ENCODE data around the gene TTPAL.
"Not testable (repeated sequence)": the region's sequence is repeated elsewhere in the genome, so short reads cannot be mapped to it uniquely, and the experiment has no call there.

The TTPAL gene

DNA sequence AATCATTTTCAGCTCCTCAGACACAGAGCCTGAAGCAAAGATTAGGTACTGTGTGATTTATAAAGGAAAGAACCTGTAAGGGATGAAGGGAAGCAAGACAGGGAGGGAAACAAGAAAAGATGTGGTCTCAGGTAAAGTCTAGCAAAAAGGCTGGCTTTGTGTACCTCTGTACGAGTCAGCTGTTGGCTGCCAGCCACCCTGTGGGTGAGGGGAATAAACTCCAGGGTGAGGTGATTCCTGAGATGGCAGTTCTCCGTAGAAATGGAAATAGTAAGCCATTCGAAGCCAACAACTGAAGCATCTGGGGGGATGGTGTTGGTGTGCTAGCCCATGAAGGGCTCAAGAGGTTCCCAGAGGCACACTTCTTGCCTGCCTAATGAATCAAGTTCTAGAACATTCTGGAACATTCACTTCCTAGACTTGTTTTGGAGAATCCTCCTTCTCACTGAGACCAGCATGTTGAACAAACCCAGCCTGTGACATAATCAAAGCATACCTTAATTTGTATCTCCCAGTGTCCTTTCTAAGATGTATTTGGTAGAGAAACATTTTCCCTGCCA lies 10.6 kb upstream of the TTPAL start:
- in situ Hi-C loops (cut with HindIII; ENCODE audit: low sequenced_read_pairs) = loop anchor here (10.0 kb wide), 3 partner anchors 80 to 250 kb away; partner anchors contain the start of gene OSER1

DNA sequence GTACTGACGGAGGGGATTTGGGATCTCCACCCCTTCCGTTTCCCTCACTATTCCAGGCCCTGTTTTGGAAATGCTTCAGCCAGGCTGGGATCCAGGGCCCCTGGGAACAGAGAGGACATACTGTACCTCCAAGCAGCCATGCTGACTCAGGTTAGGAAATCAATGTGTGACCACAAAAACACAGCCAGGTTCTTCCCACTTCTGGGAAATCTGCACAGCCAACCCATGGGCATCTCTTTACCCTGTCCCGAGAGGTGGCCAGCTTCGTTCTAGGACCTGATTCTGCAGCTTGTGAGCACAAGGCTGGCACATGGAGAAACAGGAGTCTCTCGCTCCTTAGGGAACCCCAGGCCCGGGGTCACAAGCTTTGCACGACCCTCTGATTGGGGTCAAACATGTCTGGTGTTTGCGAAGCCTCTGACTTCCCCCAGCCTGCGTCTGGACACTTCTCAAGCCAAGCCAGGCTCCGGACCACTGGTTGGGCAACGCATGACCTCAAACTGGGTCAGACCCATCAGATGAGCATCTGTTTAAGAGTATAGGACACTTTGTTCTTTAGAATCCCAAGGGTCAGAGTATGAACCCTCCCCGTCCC lies 8.3 kb upstream of the TTPAL start:
- in situ Hi-C loops (cut with HindIII; ENCODE audit: low sequenced_read_pairs) = loop anchor here (10.0 kb wide), 3 partner anchors 83 to 253 kb away; partner anchors contain the start of gene OSER1

DNA sequence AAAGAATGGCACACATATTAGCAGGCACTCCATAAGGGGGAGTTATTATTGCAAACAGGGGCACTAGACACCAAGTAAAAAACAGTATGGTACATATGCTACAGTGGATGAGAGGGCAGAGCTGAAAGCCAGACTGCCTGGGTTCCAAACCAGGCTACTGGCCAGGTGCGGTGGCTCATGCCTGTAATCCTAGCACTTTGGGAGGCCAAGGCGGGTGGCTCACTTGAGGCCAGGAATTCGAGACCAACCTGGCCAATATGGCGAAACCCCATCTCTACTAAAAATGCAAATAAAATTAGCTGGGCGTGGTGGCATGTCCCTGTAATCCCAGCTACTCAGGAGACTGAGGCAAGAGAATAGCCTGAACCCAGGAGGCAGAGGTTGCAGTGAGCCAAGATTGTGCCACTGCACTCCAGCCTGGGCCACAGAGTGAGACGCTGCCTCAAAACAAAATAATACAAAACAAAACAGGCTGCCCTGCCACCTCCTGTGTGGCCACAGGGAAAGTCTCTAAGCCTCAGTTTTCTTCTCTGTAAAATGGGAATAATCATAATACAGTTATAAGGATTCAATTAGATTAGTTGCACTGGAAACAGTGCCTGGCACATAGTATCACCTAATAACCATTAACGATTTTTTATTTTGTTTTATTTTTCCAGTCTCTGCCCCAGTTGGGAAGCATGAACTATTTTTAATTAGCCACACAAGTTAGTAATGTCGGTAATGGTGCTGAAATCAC lies 7.5 kb upstream of the TTPAL start:
- in situ Hi-C loops (cut with HindIII; ENCODE audit: low sequenced_read_pairs) = loop anchor here (10.0 kb wide), 3 partner anchors 83 to 253 kb away; partner anchors contain the start of gene OSER1

DNA sequence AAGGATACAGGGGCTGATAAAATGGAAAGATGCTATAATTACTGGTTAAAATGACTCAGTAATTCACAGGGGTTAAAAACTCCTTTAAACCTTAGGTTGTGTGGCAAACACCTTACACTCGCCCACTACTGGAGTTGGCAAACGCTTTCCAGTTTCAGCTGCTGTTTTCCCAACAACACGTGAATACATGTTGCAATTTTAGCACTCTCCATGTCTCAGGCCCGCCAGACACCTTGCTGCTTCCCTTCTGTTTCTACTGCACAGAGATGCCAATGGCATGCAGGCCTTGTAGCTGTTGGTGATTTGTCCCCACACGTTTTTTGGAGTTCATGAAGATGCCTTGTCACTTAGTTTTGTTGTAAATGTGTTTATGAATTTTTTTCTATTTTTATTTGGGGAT lies 5.3 kb upstream of the TTPAL start:
- in situ Hi-C loops (cut with HindIII; ENCODE audit: low sequenced_read_pairs) = no loop called here

DNA sequence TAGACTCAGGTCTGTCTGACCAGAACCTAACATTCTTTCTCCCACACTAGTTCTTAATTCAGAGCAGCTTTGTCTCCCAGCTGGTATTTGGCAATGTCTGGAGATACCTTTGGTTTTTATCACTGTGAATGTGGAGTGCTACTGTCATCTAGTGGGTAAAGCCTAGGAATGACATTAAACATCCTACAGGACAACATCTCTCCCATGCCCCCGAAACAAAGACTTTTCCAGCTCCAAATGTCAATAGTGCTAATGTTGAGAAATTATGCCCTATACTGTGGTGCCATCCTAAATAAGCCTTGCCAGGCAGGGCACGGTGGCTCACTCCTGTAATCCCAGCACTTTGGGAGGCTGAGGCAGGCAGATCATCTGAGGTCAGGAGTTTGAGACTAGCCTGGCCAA lies 4.2 kb upstream of the TTPAL start:
- in situ Hi-C loops (cut with HindIII; ENCODE audit: low sequenced_read_pairs) = no loop called here

DNA sequence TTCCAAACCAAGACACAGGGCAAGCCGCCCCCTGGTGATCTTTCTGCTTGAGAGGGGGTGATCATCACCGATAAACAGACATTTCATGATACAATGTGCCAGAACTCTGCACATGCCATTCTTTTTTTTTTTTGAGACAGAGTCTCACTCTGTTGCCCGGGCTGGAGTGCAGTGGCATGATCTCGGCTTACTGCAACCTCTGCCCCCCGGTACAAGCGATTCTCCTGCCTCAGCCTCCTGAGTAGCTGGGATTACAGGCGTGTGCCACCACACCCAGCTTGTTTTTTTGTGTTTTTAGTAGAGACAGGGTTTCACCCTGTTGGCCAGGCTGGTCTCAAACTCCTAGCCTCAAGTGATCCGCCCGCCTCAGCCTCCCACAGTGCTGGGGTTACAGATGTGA lies 3.4 kb upstream of the TTPAL start:
- in situ Hi-C loops (cut with HindIII; ENCODE audit: low sequenced_read_pairs) = not testable (repeated sequence)

DNA sequence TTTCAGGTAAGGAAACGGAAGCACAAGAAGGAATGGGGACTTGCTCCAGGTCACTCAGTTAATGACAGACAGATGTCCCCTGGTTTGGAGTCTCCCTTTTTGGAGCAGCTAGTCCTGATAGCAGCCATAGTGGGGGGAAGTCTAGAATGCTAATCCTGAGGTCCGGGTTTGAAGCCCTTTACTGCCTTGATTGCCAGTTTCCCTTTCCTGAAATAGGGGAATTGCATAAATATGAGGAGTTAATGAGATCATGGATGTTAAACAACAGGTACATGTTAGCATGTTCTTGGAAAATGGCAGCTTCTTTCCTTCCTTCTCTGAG lies 341 bp upstream of the TTPAL start:
- in situ Hi-C loops (cut with HindIII; ENCODE audit: low sequenced_read_pairs) = no loop called here

DNA sequence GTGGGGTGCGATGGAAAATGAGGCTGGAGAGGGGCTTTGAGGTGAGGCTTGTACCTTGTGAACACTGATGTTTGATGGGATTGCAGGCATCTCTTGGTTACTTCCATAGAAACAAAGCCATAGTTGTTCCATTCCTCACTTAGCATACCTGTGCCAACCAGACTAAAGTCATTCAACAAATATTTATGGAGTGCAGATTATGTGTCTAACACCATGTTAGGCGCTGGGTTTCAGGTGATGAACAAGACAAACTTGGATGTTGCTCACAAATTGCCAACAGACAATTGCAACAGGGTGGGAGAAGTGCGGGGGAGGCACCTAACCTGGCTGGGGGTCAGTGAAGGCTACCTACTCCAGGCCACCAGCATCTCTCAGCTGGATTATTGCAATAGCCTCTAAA lies 1.5 kb downstream of the TTPAL start:
- in situ Hi-C loops (cut with HindIII; ENCODE audit: low sequenced_read_pairs) = no loop called here

DNA sequence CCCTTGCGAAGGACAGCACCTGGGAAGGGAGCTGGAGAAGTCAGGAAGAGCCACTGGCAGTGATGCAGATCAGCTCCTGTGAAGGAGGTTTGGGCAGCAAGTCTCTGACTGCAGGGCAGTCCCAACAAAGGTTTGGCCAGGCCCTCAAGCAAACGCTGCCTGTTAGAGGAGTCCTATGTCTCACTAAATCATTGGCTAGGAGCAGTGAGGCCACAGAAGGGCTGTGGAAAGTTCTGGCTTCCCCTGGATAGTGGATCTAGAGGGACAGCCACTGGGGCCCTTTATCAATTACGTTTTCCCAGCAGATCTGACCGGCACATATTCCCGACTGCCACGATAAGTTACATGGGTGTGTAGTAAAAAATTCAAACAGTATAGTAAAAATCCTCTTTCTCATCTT lies 2.5 kb downstream of the TTPAL start:
- in situ Hi-C loops (cut with HindIII; ENCODE audit: low sequenced_read_pairs) = no loop called here

DNA sequence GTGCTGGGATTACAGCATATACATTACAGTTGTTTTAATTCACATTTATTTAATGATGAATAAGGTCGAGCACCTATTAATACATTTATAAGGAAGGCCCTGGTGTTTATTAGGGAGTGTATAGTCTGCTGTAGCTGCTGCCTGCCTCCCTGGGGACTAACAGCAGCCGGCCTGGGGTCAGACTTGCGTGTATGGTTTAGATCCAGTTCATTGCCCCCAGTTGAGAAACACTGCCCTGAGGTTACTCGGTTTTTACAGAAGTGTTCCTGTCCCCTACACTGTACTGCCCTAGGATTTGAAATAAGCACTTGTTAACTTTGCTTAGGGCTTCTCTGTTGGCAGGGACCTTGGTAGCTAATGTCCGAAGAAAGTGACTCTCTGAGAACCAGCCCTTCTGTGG lies 4.0 kb downstream of the TTPAL start:
- in situ Hi-C loops (cut with HindIII; ENCODE audit: low sequenced_read_pairs) = no loop called here

DNA sequence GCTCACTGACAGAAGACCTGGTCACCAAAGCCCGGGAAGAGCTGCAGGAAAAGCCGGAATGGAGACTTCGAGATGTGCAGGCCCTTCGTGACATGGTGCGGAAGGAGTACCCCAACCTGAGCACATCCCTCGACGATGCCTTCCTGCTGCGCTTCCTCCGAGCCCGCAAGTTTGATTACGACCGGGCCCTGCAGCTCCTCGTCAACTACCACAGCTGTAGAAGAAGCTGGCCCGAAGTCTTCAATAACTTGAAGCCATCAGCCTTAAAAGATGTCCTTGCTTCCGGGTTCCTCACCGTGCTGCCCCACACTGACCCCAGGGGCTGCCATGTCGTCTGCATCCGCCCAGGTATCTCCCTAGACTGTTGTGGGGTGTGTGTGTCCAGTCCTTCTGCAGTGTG lies 4.4 kb downstream of the TTPAL start:
- in situ Hi-C loops (cut with HindIII; ENCODE audit: low sequenced_read_pairs) = no loop called here

DNA sequence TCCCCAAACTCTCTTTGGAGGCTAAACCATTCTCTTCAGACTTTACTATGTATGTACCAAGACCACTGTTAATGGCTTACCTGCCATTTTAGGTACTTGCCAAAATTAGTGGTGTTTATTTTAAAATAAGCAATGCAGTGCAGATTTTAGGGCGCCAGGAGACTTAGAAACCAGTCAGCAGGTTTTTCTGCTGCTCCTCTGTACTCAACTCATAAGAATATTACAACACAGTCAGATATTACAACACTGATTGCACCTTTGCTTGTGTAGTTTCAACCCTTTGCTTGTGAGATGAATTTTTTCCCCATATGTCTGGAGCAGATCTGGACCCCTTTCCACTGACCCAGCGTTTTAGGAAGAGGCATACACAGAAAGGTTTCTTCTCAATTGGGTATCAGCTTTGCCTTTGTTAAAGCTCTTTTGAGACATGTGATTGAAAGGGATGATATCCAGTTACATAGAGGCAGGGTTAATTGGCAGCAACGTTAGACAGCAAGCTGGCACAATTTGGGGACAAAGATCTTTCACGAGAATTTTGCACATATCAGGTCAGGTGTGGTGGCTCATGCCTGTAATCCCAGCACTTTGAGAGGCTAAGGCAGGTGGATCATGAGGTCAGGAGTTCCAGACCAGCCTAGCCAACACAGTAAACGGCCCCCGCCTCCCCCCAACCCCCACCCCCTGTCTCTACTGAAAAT lies 6.2 kb downstream of the TTPAL start:
- in situ Hi-C loops (cut with HindIII; ENCODE audit: low sequenced_read_pairs) = no loop called here

DNA sequence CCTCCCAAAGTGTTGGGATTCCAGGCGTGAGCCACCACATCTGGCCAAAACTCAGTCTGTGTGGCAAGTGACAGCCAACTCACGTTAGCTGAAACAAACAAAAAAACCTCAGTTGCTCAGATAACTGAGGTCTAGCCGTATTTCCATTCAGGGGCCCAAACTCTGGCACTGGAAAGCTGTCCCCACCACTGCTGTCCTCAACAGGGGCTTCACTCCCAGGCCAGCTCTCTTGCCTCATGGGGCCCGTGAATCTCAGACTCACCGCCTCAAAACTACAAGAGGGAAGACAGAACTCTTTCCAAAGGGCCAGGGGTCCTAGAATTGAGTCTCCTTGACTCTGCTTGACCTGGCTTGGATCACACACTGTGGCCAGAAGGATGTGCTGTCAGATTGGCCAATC lies 7.4 kb downstream of the TTPAL start:
- in situ Hi-C loops (cut with HindIII; ENCODE audit: low sequenced_read_pairs) = no loop called here

DNA sequence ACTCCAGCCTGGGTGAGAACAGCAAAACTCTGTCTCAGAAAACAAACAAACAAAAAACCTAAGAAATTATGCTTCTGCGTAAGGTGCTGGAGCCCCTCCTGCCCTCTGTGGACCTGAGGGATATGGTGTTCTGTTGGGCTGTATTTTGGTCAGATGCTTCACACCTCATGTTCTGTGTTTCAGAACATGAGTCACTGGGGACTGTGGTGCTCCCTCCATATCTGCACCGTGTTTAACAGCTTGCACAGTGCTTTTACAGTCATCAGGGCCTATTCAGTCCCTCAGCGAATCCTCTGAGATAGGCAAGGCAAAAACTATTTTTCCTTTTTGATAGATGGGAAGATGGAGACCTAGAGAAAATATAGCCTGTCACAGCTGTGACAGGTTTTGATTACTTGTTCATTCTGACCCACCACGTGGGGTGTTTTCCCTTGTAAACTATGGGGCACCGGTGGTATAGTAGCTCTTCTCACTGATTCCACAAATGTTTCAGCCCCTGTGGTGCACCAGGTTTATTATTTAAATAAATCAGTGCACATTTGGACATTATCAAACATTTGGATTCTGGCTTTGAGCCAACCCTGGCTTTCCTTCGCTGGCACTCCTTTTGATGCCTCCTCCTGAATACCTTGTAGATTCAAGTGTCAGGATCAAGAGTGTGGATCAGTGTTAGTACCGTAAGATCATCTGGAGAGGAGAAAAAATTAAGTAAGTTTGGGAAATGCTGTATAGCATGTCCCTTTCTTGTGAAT lies 9.6 kb downstream of the TTPAL start:
- in situ Hi-C loops (cut with HindIII; ENCODE audit: low sequenced_read_pairs) = no loop called here

DNA sequence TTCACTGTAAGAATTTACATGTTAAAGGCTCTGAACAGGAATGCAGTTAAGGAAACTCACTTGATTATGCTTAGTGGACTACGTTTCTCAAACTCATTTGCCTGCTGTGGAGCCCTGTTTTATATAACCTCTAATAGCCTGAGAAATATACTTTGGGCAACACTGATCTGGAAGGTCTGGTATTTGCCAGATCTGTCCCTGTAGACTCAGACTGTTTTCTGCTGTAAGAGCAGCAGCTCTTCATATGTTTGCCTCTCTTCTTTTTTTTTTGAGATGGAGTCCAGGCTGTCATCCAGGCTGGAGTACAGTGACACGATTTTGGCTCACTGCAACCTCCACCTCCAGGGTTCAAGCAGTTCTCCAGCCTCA lies 10.1 kb downstream of the TTPAL start:
- in situ Hi-C loops (cut with HindIII; ENCODE audit: low sequenced_read_pairs) = no loop called here

DNA sequence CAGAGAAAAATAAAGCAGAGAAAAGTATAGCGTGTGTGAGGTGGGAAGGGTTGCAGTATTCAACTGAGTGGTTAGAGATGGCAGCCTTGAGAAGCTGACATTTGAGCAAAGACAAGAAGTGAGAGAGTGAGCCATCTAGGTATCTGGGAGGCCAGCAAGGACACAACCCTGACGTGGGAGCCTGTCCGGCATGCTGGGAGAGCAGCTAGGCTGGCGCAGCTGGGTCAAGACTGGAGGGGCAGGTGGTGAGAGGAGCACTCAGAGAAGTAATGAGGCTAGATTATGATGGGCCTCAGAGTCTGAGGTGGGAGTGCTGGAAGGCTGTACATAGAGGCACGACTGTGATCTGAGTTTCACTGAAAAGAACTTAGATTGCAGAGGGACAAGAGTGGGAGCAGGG lies 12.9 kb downstream of the TTPAL start:
- in situ Hi-C loops (cut with HindIII; ENCODE audit: low sequenced_read_pairs) = no loop called here

DNA sequence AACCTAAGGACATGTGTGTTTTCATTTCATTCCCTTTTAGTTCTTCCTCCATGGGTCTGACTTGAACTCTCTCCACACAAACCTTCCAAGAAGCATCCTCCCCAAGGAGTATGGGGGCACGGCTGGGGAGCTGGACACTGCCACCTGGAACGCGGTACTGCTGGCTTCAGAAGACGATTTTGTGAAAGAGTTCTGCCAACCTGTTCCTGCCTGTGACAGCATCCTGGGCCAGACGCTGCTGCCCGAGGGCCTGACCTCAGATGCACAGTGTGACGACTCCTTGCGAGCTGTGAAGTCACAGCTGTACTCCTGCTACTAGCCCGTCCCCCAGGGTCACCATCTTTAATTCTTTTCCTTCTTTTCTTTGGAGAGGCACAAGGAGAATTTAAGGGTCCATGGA lies 13.5 kb downstream of the TTPAL start:
- in situ Hi-C loops (cut with HindIII; ENCODE audit: low sequenced_read_pairs) = no loop called here

DNA sequence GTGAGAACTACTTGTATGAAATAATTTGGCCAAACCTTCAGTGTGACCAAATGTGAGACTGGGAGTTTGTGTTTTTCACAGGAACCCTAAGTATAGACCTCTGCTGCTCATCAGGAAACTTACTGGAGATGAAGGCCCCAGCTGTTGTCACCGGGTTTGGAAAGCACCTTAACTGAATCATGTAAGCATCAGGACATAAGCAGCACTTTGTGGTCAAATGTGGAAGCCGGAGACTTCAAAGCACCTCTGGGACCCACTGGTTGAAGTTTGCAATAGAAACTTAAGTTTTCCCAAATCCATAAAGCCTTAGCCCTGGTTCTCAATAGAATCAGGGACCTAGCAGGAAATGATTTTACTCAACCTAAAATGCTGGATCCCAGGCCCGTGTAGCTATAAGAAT lies 14.3 kb downstream of the TTPAL start:
- in situ Hi-C loops (cut with HindIII; ENCODE audit: low sequenced_read_pairs) = no loop called here

DNA sequence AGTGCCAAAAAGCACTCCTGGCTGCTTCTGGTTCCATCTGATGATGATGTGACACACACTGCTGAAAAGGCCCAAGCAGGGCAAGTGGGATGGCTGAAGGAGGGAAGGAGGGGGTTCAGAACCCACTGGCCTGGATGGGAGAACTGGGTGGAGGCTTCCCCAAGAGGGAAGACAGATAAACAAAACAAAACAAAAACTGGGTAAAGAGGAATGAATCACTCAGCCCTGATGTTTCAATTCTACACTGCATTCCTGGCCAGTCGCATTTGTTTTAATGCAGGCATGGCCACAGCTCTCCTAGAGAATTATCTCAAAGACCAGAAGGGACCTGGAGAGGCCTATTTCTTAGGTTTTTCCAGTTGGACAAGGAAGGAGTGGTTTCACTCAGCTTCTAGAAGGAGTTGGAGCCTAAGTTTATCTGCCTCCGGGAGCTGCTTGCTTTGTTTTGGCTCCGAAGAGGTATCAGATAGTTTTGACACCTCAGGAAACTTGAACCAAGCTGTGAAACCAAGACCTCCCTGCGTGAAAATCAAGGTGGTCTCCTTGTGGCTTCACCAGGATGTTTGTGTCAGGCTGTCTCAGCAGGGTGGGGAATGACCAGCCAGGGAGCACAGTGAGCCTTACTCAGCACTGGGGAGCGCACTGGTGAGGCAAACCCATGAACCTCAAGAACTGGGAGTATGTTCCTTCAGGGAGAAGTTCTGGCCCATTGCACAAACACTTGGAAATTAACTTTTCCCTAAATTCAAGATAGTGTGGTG lies 16.1 kb downstream of the TTPAL start:
- in situ Hi-C loops (cut with HindIII; ENCODE audit: low sequenced_read_pairs) = no loop called here

DNA sequence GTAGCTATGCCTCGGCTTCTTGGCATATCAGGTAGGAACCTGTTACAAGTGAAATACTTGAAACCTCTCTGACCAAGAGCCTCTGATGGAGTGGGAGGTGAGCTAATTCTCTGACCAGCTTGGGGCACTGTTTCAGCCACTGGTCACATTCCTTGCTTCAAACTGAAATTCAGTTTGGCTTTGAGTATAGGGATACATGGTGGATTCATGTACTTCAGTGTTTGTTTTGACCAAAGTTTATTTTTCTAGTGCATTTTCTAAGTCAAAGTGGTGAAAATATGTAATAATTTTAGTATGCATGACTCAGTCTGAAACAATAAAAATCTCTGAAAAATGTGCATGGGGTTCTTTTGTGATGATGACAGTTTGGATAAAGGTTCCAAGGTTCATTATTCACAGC lies 18.6 kb downstream of the TTPAL start:
- in situ Hi-C loops (cut with HindIII; ENCODE audit: low sequenced_read_pairs) = no loop called here

DNA sequence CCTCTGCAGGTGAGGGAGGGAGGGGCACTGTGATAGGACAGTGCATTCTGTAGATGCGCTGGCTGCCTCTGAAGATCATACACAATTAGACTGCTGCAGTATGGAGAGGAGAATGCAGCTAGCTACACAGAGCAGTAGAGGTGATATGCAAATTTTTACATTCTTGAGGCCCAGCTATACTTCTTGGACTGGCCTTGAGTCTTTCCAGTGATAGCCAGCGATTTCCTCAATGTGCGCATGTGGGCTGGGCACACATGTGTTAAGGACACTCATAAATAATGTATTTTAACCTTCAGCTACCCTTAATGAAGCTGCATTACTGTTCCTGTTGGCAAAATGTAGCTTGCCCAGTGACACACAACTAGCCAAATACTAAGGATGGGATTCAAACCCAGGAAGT lies 19.0 kb downstream of the TTPAL start:
- in situ Hi-C loops (cut with HindIII; ENCODE audit: low sequenced_read_pairs) = no loop called here
